Caco-2 (cell line): ENCODE measurements around the gene SEC22C. TPM values are rescaled to one million over a fixed set of nuclear protein-coding genes. Genes with fewer than 3 reads are reported as not detected.

Experiments used
- BruUV-seq: library from RNA; stranded (reverse); fragments of 400-500 nt; replicated peaks from 2 replicates; lab custom pipeline; 2021; lab: Mats Ljungman, UMichigan
- CTCF ChIA-PET: fragments of 300-600 bp; sonication (Branson Sonifier 250); formaldehyde crosslinking; loops from one replicate; lab custom pipeline; 2022; ENCODE audit warnings: antibody characterized with exemption; lab: Charles Lee
- POLR2A ChIA-PET: fragments of 300-600 bp; sonication (Branson Sonifier 250); formaldehyde crosslinking; loops from one replicate; lab custom pipeline; 2022; ENCODE audit warnings: antibody characterized with exemption; lab: Charles Lee
- DNase-seq, 2 experiments: peaks; one replicate each; pipeline versions ENCODE4 v3.0.0 to v3.0.0-alpha.2; 2020 to 2022
- H3K27me3 ChIP-seq: replicated peaks from 2 replicates; pipeline ENCODE4 v1.6.0; 2011; ENCODE audit warnings: low read length; ENCODE audit not compliant: control insufficient read depth, insufficient read depth
- H3K36me3 ChIP-seq: 2 replicates; pipeline ENCODE4 v1.5.1; 2011; ENCODE audit warnings: low read length; ENCODE audit not compliant: control insufficient read depth, insufficient read depth
- H3K4me1 ChIP-seq: fragments of 250-450 bp; sonication (Bioruptor Pico); 2 replicates; pipeline ENCODE4 v1.5.1; 2020; ENCODE audit warnings: mild to moderate bottlenecking
- H3K4me3 ChIP-seq: 2 replicates; pipeline ENCODE4 v1.5.1; 2011; ENCODE audit warnings: low read depth, mild to moderate bottlenecking, control low read depth, low read length
- H3K9me3 ChIP-seq: fragments of 250-450 bp; sonication (Bioruptor Pico); 2 replicates; pipeline ENCODE4 v1.5.1; 2020; ENCODE audit warnings: mild to moderate bottlenecking, moderate library complexity
- H3K27ac Mint-ChIP-seq: one replicate; pipeline ENCODE4 v1.8.0; 2022; ENCODE audit warnings: mixed read lengths; ENCODE audit not compliant: unreplicated experiment
- H3K27me3 Mint-ChIP-seq: one replicate; pipeline ENCODE4 v1.8.0; 2022; ENCODE audit warnings: mixed read lengths; ENCODE audit not compliant: insufficient read depth, unreplicated experiment
- H3K36me3 Mint-ChIP-seq: one replicate; pipeline ENCODE4 v1.8.0; 2022; ENCODE audit warnings: mild to moderate bottlenecking, mixed read lengths; ENCODE audit not compliant: insufficient read depth, unreplicated experiment
- H3K4me1 Mint-ChIP-seq: one replicate; pipeline ENCODE4 v1.8.0; 2022; ENCODE audit warnings: low read depth, mixed read lengths; ENCODE audit not compliant: unreplicated experiment
- H3K4me3 Mint-ChIP-seq: one replicate; pipeline ENCODE4 v1.8.0; 2022; ENCODE audit warnings: mild to moderate bottlenecking, moderate library complexity, mixed read lengths; ENCODE audit not compliant: unreplicated experiment
- H3K9me3 Mint-ChIP-seq: one replicate; pipeline ENCODE4 v1.8.0; 2022; ENCODE audit warnings: mixed read lengths; ENCODE audit not compliant: unreplicated experiment
- CTCF ChIP-seq, 2 experiments: fragments of 200-600 bp in 1 of 2; IDR thresholded peaks; 1 replicate in 1 of 2; 2 replicates in 1 of 2; pipeline versions ENCODE4 v1.5.1 to v1.8.0; 2011 to 2022; ENCODE audit warnings: antibody characterized with exemption in 1 of 2, control low read depth in 1 of 2, inconsistent platforms in 1 of 2, low read depth in 1 of 2, low read length in 1 of 2, mild to moderate bottlenecking in 1 of 2, moderate library complexity in 1 of 2; ENCODE audit not compliant: insufficient read depth in 1 of 2, severe bottlenecking in 1 of 2, unreplicated experiment in 1 of 2
- intact Hi-C: fragments of 100-400 bp; cut with micrococcal nuclease; formaldehyde crosslinking; loops from one replicate; pipeline ENCODE4 v1.10.0; 2022; ENCODE audit not compliant: unreplicated experiment
- total RNA-seq: library from RNA; stranded (reverse); gene quantifications from 2 replicates; pipeline ENCODE4 v1.2.3, GENCODE V29; 2022

SEC22C gene
- total RNA-seq, 1 experiment from 2014 or later, result 36.4 TPM

- Mint-ChIP-seq H3K27ac (no peak overlapping the region), H3K4me1 (peaks cover 11% of the 10 kb centered on the region), H3K36me3 (peaks cover 51% of the 10 kb centered on the region), H3K9me3 (no peaks in the 10 kb centered on the region), H3K27me3 (no peaks in the 10 kb centered on the region), H3K4me3 (no peak overlapping the region)
- DNase-seq, result no peak
- no peaks in the 10 kb centered on the region for H3K36me3 ChIP-seq
- intact Hi-C loops, result no loop called here
- H3K27me3 ChIP-seq, result no peaks in the 10 kb centered on the region
- H3K9me3 ChIP-seq, result no peaks in the 10 kb centered on the region
- TF ChIP-seq CTCF (IDR thresholded peaks at IDR 0.05; ENCODE audit: insufficient read depth in 1 of 2, low read depth in 1 of 2, low read length in 1 of 2, severe bottlenecking in 1 of 2, unreplicated experiment in 1 of 2), result no peak
- no peaks in the 10 kb centered on the region for H3K4me1 ChIP-seq
- ChIA-PET CTCF (no interaction called here), POLR2A (no interaction called here)
- H3K4me3 ChIP-seq, result no peak overlapping the region
- BruUV-seq, result no TSS peak
Observed at GRCh38 chr3:42608581-42608980, 26.8 kb upstream of the SEC22C start.

- no peak for TF ChIP-seq CTCF (IDR thresholded peaks at IDR 0.05; ENCODE audit: insufficient read depth in 1 of 2, low read depth in 1 of 2, low read length in 1 of 2, severe bottlenecking in 1 of 2, unreplicated experiment in 1 of 2)
- Mint-ChIP-seq H3K4me3 (no peak overlapping the region), H3K27ac (no peak overlapping the region), H3K36me3 (peaks cover 38% of the 10 kb centered on the region), H3K9me3 (no peaks in the 10 kb centered on the region), H3K4me1 (peaks cover 17% of the 10 kb centered on the region), H3K27me3 (no peaks in the 10 kb centered on the region)
- no peaks in the 10 kb centered on the region; the same call in 1 of the 2 replicates for H3K36me3 ChIP-seq
- peaks cover 4% of the 10 kb centered on the region; the same call in 1 of the 2 replicates for H3K4me1 ChIP-seq
- H3K9me3 ChIP-seq, result no peaks in the 10 kb centered on the region
- CTCF ChIA-PET, result no interaction called here
- BruUV-seq, result no TSS peak
- no peak for DNase-seq
- no peaks in the 10 kb centered on the region for H3K27me3 ChIP-seq
- H3K4me3 ChIP-seq, result no peak overlapping the region
- POLR2A ChIA-PET, result no interaction called here
- intact Hi-C loops, result no loop called here
Observed at GRCh38 chr3:42605546-42606173, 23.9 kb upstream of the SEC22C start.

GRCh38 chr3:42602961-42603360, 21.2 kb upstream of the SEC22C start:
- H3K4me1 Mint-ChIP-seq, result peaks cover 17% of the 10 kb centered on the region
- peaks cover 4% of the 10 kb centered on the region; the same call in 1 of the 2 replicates for H3K4me1 ChIP-seq
- no peak for DNase-seq
- H3K4me3 ChIP-seq, result no peak overlapping the region
- no peak overlapping the region for H3K27ac Mint-ChIP-seq
- TF ChIP-seq CTCF (IDR thresholded peaks at IDR 0.05; ENCODE audit: insufficient read depth in 1 of 2, low read depth in 1 of 2, low read length in 1 of 2, severe bottlenecking in 1 of 2, unreplicated experiment in 1 of 2), result no peak
- H3K27me3 ChIP-seq, result no peaks in the 10 kb centered on the region
- H3K36me3 Mint-ChIP-seq, result peaks cover 28% of the 10 kb centered on the region
- no peaks in the 10 kb centered on the region for H3K27me3 Mint-ChIP-seq
- no peaks in the 10 kb centered on the region for H3K9me3 ChIP-seq
- H3K9me3 Mint-ChIP-seq, result no peaks in the 10 kb centered on the region
- no peaks in the 10 kb centered on the region; the same call in 1 of the 2 replicates for H3K36me3 ChIP-seq
- ChIA-PET CTCF (no interaction called here), POLR2A (interaction anchor here (0.7 kb wide), 1 partner anchor 557 kb away, joined by 6 read pairs; no protein-coding TSS in a partner anchor)
- no TSS peak for BruUV-seq
- intact Hi-C loops, result loop anchor here (5.0 kb wide), 1 partner anchor 49 kb away; the partner anchor contains the start of gene ZBTB47
- no peak overlapping the region for H3K4me3 Mint-ChIP-seq
